Suprapubic skin (tissue), 4 donors: ENCODE results near the gene ZNF275. TPM values are rescaled to one million over a fixed set of nuclear protein-coding genes. Genes with fewer than 3 reads are reported as not detected.
"Not testable (repeated sequence)": the region's sequence is repeated elsewhere in the genome, so short reads cannot be mapped to it uniquely, and the experiment has no call there.

Experiments used
- DNase-seq, 2 donors: peaks; one replicate each; pipeline ENCODE4 v3.0.0-alpha.2; 2019; ENCODE audit warnings: low spot score in 2 of 2
- H3K27ac ChIP-seq: fragments of 200-600 bp; sonication (generic); one replicate; pipeline ENCODE4 v1.5.1; 2019
- H3K27me3 ChIP-seq: fragments of 200-600 bp; sonication (generic); one replicate; pipeline ENCODE4 v1.5.1; 2019
- H3K36me3 ChIP-seq: fragments of 200-600 bp; sonication (generic); one replicate; pipeline ENCODE4 v1.5.1; 2019
- H3K4me1 ChIP-seq: fragments of 200-600 bp; sonication (generic); one replicate; pipeline ENCODE4 v1.5.1; 2019
- H3K4me3 ChIP-seq: fragments of 200-600 bp; sonication (generic); one replicate; pipeline ENCODE4 v1.5.1; 2019; ENCODE audit warnings: mild to moderate bottlenecking
- H3K9me3 ChIP-seq: fragments of 200-600 bp; sonication (generic); one replicate; pipeline ENCODE4 v1.5.1; 2019
- EP300 ChIP-seq: sonication (generic); formaldehyde crosslinking; IDR thresholded peaks from one replicate; pipeline ENCODE4 v1.6.1; 2017; ENCODE audit warnings: antibody characterized with exemption
- POLR2A ChIP-seq, 2 donors: fragments of 450-650 bp; IDR thresholded peaks; one replicate each; pipeline ENCODE4 v1.6.1; 2017; ENCODE audit warnings: antibody characterized with exemption in 2 of 2, mild to moderate bottlenecking in 2 of 2, moderate library complexity in 2 of 2
- POLR2AphosphoS5 ChIP-seq, 3 donors: sonication (generic); formaldehyde crosslinking; IDR thresholded peaks; one replicate each; pipeline ENCODE4 v1.6.1; 2017; ENCODE audit warnings: antibody characterized with exemption in 3 of 3
- WGBS: methylation state at CpG from one replicate; pipeline ENCODE4 v1.1.5; 2018; 5-methylcytosine and 5-hydroxymethylcytosine counted together
- total RNA-seq, 4 donors: library from RNA; depleted of rRNA; stranded (reverse); fragments of >200 nt; gene quantifications; one replicate each; pipeline ENCODE4 v1.1.0, GENCODE V29; 2016
- TF ChIP-seq, protein P1 (sequence below), 2 donors: fragments of 200-600 bp in 1 of 2; fragments of 450-650 bp in 1 of 2; sonication (generic) in 1 of 2; IDR thresholded peaks; one replicate each; pipeline ENCODE4 v1.5.1; 2016 to 2019; ENCODE audit warnings: antibody characterized with exemption in 2 of 2, mild to moderate bottlenecking in 1 of 2, moderate library complexity in 1 of 2

The ZNF275 gene
- total RNA-seq, 4 donors from 2014 or later = 2.3 to 4.3 (median 3.3) TPM

- Histone ChIP-seq H3K36me3 (no peaks in the 10 kb centered on the region), H3K4me3 (no peak overlapping the region), H3K27me3 (no peaks in the 10 kb centered on the region), H3K27ac (no peak overlapping the region), H3K4me1 (no peaks in the 10 kb centered on the region), H3K9me3 (no peaks in the 10 kb centered on the region)
- 67% methylated on average over 9 of the region's 12 CpGs for WGBS
- TF ChIP-seq POLR2A (IDR thresholded peaks at IDR 0.05) (no peak), POLR2AphosphoS5 (IDR thresholded peaks at IDR 0.05) (no peak), EP300 (no peak)
- TF ChIP-seq, protein P1, sequence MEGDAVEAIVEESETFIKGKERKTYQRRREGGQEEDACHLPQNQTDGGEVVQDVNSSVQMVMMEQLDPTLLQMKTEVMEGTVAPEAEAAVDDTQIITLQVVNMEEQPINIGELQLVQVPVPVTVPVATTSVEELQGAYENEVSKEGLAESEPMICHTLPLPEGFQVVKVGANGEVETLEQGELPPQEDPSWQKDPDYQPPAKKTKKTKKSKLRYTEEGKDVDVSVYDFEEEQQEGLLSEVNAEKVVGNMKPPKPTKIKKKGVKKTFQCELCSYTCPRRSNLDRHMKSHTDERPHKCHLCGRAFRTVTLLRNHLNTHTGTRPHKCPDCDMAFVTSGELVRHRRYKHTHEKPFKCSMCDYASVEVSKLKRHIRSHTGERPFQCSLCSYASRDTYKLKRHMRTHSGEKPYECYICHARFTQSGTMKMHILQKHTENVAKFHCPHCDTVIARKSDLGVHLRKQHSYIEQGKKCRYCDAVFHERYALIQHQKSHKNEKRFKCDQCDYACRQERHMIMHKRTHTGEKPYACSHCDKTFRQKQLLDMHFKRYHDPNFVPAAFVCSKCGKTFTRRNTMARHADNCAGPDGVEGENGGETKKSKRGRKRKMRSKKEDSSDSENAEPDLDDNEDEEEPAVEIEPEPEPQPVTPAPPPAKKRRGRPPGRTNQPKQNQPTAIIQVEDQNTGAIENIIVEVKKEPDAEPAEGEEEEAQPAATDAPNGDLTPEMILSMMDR (IDR thresholded peaks at IDR 0.05) = no peak
- no peak for DNase-seq
These were observed 48.0 kb downstream of the ZNF275 start for GRCh38 chrX:153381684-153382532.

DNA sequence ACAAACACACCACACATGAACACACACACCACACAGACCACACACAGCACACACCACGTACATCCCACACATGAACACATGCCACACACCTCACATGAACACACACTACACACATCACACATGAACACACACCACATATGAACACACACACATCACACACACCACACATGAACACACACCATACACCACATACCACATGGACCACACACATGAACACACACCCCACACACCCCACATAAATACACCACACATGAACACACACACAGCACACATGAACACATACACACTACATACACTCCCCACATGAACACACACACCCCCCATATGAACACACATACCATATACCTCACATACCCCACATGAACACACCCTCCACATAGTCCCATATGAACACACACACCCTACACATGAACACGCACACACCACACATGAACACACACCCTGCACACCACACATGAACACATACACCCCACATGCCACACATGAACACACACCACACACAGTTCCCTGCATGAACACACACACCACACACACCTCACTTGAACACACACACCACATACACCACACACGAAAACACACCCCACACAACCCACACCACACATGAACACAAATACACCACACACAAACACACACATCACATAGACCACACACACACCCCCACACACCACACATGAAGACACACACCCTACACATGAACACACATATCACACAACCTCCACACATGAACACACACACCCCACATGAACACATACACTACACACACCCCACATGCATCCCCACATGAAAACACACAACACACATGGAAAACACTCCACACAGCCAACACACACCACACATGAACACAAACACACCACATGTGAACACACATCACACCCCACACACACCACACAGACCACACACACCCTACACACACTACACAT lies 48.9 kb downstream of the ZNF275 start:
- H3K9me3 ChIP-seq = no peaks in the 10 kb centered on the region
- 89% methylated on average over 3 of the region's 3 CpGs for WGBS
- no peak overlapping the region for H3K27ac ChIP-seq
- H3K4me1 ChIP-seq = no peaks in the 10 kb centered on the region
- no peaks in the 10 kb centered on the region for H3K27me3 ChIP-seq
- no peak overlapping the region for H3K4me3 ChIP-seq
- no peak for DNase-seq
- TF ChIP-seq POLR2A (IDR thresholded peaks at IDR 0.05) (no peak), EP300 (no peak), POLR2AphosphoS5 (IDR thresholded peaks at IDR 0.05) (no peak)
- TF ChIP-seq, protein P1 (IDR thresholded peaks at IDR 0.05) = no peak
- no peaks in the 10 kb centered on the region for H3K36me3 ChIP-seq

DNA sequence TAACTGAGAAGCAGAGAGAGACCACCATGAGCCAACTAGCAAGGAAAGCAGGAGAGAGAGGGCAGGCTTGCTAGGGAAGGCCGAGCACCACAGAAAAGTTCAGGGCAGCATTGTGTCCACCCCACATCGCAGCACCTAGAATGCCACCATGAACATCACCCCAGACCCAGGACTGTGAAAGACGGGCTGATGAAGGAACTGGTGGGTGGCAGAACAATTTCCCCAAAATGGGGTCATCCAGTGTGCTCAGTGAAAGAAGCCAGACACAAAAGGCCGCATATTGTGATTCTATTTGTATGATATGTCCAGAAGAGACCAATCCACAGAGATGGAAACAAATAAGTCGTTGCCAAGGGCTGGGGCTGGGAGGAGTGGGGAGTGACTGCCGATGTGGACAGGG lies 50.4 kb downstream of the ZNF275 start:
- TF ChIP-seq, protein P1 (IDR thresholded peaks at IDR 0.05) = no peak
- TF ChIP-seq EP300 (no peak), POLR2A (IDR thresholded peaks at IDR 0.05) (no peak), POLR2AphosphoS5 (IDR thresholded peaks at IDR 0.05) (no peak)
- H3K27ac ChIP-seq = no peak overlapping the region

GRCh38 chrX:153384973-153385372 lies 51.0 kb downstream of the ZNF275 start:
- H3K27ac ChIP-seq, H3K9me3 ChIP-seq, H3K27me3 ChIP-seq, DNase-seq, H3K4me1 ChIP-seq, H3K36me3 ChIP-seq, H3K4me3 ChIP-seq: not testable (repeated sequence)
- 88% methylated on average over 2 of the region's 2 CpGs for WGBS

More for the DNA sequence above, 50.4 kb downstream of the ZNF275 start:
- Histone ChIP-seq H3K9me3 (no peaks in the 10 kb centered on the region), H3K4me3 (no peak overlapping the region), H3K27me3 (no peaks in the 10 kb centered on the region), H3K4me1 (no peaks in the 10 kb centered on the region), H3K36me3 (no peaks in the 10 kb centered on the region)
- no peak for DNase-seq
- WGBS = 92% methylated on average over 6 of the region's 6 CpGs

DNA sequence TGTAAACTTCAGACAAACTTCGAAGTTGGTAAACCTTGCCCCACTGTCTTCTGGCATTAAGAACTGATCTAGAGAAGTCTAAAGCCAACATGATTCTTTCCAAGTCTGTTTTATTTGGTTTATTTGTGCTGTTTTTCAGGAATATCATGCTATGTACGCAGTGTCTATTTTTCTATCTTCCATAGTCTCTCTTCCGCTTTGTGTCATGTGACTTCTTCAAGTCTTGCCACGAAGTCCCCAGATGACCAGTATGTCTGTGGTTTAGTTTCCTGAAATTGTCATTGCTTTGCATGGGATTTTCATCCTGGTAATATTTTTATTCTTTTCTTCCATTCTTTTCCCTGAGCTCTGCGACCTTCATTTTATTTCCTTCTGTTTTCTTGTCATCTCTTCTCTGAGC lies 52.1 kb downstream of the ZNF275 start:
- no peaks in the 10 kb centered on the region for H3K36me3 ChIP-seq
- no peaks in the 10 kb centered on the region for H3K9me3 ChIP-seq
- 75% methylated on average over 5 of the region's 5 CpGs for WGBS
- DNase-seq = no peak
- H3K27me3 ChIP-seq = no peaks in the 10 kb centered on the region
- no peak overlapping the region for H3K27ac ChIP-seq
- TF ChIP-seq EP300 = no peak
- H3K4me3 ChIP-seq = no peak overlapping the region
- H3K4me1 ChIP-seq = no peaks in the 10 kb centered on the region

DNA sequence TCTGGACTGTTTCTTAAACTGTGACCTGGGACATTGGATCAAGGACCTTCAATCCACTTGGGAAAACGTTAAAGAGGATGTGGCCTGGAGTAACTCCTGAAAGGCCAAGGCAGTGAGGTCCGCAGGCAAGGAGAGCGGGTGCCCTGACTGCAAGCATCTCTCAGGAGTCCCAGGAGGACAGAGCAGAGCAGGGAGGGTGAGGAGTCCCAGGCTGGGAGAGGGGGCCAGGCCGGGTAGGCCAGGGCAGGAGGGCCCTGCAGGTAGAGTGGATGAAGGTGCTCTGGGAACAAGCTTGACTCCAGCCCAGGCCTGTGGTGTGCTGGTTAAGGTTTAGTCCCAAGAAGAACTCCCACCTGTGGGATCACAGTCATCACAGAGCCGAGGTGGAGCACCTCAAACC lies 53.4 kb downstream of the ZNF275 start:
- TF ChIP-seq POLR2AphosphoS5 (IDR thresholded peaks at IDR 0.05) (no peak), EP300 (no peak), POLR2A (IDR thresholded peaks at IDR 0.05) (no peak)
- TF ChIP-seq, protein P1 (IDR thresholded peaks at IDR 0.05) = no peak
- Histone ChIP-seq H3K4me3 (no peak overlapping the region), H3K27me3 (no peaks in the 10 kb centered on the region), H3K27ac (no peak overlapping the region), H3K4me1 (no peaks in the 10 kb centered on the region), H3K36me3 (no peaks in the 10 kb centered on the region), H3K9me3 (no peaks in the 10 kb centered on the region)
- WGBS = 60% methylated on average over 4 of the region's 5 CpGs
- DNase-seq = no peak
